SKM-1 treated with dmso at 0.1 percent for 144 hours (cell line): ENCODE data around the gene ARL15.

ENCODE experiments used
- DNase-seq: peaks from one replicate; lab custom pipeline; 2025; ENCODE audit not compliant: unreplicated experiment; lab: John Stamatoyannopoulos, UW

The ARL15 gene

DNA sequence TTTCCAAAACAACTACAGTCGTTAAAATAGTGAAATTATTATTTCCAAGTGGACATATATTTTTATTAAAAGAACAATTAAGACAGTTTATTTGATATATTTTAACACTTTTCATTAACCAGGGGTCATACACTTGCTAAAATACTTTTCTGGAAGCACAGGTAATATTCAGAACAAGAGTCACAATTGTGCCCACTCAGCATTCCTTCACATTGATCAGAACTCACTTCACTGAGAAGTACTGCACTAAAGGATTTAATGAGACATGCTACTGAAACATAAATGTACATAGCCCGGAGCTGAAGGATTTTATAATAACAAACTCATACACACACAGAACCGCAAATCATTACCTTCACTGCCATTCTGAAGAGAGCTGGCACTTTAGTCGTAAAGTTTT lies 361.8 kb downstream of the ARL15 start:
- DNase-seq = no peak

DNA sequence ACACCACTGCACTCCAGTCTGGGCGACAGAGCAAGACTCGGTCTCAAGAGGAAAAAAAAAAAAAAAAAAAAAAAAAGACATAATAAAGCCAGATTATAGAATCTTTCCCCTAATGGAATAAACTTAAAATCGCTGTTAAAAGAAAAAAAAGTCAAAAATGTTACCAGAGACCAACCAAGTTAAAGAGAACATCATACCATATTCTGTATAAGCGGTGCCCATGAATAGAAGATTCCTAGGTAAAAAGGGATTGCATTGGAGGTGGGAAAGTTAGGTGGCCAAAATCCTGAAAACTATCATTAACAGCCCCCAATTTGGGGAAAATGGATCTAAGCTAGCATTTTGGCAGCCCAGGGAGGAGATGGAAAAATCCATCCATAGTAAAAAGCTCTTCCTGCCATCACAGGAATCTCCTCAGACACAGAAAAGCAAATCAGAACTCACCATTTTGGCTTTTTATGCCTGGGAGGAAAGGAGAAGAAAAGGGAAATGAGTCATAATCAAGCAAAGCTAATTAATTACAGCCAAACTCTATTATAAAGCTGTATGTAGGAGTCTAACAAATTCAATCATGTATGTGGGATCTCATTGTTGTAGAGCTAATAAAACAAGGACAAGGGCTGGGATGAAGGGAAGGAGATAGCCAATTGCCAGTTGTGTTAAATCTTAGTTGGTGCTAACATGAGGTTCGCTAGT lies 363.8 kb downstream of the ARL15 start:
- DNase-seq = no peak

DNA sequence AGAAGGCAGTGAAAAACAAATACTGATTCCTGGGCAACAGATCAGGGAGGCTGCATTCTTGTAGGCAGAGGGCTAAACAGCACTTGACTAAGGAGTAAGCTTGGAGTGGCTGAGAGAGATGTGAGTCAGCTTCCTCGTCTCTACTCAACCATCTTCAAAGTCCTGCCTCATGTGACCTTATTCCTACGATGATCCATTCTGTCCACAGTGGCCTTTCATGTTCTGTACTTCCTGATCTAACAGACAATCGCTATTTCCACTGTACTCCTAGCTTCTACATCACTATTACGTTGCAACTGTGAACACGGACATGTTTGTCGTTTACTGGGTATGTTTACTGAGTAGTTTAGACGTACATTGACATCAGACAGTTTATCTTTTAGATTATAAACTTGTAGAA lies 365.4 kb downstream of the ARL15 start:
- no peak for DNase-seq

DNA sequence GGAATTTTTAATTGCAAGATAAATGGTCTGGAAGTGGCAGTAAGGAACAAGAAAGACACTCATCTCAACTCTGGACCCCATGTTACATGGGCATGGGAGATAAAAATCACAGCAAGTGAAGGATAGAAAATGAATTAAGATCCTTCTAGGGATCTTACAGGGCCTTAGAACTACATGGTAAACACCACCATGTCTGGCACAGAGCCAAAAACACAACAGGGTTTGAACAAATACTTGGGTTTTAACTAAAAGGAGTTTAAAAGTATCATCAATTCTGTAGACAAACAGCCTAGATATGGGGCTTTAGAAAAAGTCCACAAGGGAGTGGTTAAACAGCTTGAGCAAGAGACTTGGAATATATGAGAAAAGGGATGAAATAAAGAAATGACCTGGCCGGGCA lies 366.4 kb downstream of the ARL15 start:
- DNase-seq = no peak

DNA sequence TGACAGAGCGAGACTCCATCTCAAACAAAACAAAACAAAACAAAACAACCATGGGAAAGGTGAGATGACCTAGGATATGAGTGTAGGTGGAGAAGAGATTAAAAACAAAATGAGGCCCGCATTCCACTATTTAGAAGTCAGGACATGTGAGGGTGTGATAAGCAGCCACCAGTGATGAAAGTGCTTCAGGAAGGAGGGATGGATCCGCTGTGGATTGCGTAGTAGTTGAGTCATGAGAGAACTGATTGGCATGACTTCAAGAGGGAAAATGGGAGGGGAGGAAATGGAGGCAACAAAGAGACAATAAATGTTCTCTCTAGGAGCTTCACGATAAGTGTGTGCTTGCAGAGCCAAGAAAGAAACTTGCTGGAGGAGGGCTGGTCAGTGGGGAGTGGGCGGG lies 367.6 kb downstream of the ARL15 start:
- DNase-seq = no peak

DNA sequence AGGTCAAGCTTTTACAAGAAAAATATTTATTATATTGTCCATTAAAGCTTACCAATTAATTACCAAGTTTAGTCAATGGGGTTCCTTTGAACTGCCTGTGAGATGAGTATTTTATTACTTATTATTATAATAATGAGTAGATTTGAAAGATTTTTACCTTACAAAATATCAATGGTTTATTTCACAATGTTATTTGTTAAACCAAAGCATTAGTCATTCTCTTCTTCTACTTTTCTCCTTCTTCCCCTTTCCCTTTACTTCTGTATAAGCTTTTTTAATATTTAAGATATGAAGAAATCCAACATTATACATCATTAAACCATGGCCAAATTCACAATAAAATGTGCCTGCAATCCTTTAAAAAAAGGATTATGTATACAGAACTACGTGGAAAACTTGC lies 369.5 kb downstream of the ARL15 start:
- DNase-seq = peak; percentile 34

DNA sequence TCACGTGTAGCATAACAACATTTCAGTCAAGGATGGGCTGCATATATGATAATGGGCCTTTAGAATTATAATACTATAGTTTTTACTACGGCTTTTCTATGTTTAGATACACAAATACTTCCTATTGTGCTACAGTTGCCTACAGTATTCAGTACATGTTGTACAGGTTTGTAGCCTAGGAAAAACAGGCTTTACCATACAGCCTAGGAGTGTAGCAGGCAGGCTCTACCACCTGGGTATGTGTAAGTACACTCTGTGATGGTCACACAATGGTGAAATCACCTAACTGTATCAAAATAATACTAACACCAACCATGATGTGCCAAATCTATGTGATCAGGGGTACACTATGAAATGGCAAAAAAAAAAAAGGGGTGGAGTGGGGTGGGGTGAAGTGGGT lies 372.9 kb downstream of the ARL15 start:
- DNase-seq = no peak

DNA sequence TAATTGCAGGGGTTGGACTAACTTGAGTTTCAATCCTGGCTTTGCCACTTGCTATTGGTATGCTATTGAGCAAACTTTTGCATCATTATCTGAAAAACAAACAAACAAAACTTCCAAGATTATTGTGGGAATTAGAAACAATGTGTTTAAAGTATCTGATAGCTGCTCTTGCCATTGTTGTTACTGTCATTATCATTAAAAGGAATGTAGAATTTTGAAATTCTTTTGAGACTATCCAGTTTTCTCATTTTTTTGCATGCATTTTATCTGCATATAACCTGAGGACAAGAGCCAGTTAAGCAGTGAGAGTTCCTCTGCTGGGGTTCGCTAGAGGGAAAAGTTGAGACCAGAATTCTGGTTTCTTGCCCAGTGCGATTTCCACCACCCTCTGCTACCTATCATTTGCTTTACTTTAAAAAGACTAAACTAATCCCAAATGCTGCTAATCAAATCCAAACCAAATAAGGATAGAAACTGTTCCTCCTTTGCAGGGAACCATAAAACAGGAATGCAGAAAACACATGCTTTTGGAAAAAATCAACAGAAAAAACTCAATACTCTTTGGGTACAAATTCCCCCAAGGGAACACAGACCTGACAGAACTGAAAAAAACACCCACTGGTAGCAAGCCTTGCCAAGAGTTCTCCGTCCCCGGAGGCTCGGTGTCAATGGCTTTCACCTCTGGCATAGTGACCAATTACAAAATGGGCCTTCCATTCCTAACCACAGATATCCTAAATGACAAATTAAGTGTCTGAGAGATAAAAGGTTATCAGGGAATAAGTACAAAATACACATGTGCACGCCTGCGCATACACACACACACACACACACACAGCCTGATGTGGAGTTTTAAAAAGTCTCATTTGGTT lies 373.7 kb downstream of the ARL15 start:
- no peak for DNase-seq

DNA sequence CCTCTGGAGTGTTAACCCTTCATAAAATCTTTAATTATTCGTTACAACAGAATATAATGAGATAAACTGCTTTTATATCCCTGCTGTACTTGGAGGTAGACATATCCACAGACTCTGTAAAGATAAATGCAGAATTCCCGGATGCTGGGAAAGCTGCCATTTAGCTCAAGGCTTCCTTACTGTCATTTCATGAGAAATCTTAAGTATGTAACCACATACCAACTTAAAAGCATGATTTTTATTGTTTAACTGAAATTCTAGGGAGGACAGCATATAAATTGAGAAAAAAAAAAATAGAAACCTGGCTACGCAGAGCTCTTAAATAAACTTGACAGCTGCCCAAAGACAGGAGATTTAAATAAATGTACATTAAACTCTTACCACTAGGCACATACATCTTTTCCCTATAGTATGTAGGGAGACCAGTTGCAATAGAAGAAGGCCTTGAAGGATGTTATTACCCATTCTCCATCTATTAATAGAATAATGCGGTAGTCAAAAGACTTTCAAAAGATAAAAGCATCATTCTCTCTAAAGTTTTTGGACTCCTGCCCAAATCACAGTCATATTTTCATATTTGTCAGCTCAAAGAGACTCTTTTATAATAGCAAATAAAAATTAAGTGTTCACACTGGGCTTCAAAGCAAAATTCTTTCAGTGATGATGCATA lies 376.1 kb downstream of the ARL15 start:
- no peak for DNase-seq

DNA sequence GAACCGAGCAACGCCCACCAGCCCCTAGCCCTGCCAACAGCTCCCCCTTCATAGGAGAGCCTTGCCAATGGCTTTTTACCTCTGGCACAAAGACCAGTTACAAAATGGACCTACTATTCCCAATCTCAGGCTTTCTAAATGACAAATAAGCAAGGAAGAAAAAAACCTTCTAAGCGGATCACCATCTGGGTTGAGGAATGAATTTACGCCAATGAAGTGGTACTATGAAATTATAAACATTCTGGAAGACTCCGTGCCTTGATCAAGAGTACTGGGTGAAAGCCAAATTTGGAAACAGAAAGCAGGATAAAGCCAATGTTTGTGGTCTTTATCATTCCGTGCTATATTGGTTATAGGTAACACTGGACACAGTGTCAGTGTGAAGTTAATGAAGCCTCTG lies 378.0 kb downstream of the ARL15 start:
- no peak for DNase-seq

DNA sequence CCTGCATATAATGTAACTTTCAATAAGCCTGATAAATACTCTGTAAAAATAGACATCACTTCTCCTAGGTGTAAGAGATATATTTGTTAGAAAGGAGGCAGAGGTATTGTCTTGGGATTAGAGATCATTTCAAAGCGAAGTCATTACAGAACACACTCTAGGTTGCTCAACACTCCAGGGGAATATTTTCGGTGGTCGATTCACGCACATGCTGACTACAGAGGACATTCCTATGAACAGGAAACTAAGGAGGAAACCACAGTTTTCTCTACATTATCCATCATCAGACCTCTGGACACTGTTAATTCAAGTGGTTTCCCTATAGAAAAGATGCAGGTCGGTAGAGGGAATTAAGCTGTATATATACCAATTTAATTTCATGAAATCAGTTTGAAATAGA lies 379.9 kb downstream of the ARL15 start:
- DNase-seq = no peak

DNA sequence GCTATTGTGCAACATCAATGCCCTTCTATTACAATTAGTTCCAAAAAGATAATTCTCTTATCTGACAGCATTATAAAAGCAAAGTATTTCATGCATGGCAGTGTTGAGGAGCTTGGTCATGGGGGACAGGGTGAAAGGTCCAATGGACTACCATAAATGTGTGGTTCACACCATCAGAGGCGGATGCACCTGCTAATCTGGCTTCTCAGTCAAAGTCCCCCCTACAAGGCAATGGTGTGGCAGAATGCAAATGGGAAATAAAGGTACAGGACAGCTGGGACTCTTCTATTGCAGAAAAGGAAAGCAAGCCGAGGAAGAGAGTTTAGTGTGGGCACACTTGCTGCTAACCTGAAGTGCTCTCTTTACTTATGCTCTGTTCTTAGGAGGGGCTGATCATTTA lies 380.8 kb downstream of the ARL15 start:
- no peak for DNase-seq

DNA sequence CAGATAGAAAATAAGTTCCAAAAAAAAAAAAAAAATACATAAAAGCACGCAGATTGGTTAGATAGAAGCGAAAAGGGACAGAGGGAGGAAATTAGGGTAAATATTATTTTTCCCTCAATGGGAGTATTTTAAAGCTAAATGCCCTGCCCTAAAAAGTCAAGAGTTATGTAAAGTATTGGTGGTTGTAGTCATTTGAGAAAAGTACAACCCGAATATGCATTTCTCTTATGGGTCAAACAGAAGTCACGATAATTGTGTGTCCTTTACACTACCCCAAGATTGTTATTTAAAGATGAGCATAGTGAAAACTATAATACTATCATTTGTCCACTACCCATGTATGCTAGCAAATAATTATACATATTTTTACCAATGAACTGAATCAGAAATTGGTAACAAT lies 381.2 kb downstream of the ARL15 start:
- no peak for DNase-seq

DNA sequence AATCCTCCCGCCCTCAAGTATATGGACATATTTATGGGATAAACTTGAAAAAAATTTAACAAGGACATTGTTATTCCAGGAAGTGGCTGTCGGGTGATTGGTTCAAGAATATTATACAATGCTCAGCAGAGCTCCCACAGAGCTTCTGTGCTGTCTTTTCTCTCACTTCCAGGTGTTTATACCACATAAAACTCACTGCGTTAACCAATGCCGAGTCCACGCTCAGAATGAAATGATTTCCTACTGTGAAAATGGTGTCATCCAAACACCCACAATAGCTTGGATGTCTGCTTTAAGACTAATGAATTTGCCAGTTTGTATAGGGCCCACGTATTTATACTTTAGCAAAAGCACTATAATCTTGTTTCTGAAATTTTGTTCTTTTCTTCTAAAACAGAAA lies 381.7 kb downstream of the ARL15 start:
- no peak for DNase-seq

DNA sequence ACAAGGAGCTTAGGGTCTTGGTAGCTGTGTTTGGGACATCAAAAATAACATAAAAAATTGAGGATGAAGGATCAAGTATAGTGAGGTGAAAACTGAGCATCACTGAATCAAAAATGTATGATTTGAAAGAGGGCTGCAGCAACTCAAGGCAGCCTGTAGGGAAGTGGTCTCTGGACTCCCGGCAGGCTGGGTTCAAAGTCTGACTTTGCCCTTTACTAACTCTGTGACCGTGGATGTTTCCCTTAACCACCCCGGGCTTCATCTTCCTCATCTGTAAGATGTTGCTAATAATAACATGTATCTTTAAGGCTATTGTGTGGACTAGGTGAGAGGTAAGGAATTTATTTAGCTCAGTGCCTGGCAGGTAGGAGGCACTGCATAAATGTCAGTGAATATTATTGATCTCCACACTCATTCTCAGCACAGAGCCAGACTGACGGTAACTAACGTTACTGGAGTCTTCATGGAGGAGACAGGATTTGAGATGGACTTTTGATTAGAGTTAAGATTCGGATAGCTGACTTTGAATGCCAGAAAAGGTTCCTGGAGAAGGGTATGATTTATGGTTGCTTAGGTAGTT lies 382.6 kb downstream of the ARL15 start:
- no peak for DNase-seq

DNA sequence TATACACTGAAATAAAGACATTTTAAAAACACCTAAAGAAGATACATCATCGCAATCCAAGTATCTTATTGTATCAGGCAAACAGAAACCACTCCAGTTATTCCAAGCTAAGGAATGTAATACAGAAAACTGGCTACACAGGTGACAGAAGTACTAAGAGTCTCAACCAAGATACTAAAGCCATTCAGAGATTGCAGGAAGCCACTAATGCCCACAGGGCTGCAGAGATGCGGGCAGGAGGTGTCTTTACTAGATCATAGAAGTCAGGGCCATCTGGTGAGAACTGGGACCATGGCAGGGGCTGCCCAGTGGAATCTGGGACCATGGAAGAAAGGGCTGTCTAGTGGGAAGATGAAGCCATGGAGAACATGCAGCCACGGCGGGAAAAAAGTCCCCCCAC lies 384.3 kb downstream of the ARL15 start:
- no peak for DNase-seq

DNA sequence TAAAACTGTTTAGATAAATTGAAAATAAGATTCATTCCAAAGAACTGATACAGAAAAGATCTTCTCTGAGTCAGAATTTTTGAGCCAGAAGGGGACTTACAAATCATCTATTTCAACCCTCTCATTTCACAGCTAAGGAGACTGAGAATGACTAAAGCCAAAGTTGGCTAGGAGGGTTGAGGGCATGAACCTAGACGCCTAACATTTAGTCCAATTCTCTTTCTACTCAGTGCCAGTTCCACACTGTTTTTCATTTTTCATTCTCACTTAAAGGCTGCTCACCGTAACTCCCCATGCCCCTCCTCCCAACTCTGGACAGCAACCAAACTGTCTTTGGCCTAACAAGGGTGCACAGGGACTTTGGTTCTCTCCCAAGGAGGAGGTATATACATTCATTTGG lies 386.0 kb downstream of the ARL15 start:
- DNase-seq = no peak

DNA sequence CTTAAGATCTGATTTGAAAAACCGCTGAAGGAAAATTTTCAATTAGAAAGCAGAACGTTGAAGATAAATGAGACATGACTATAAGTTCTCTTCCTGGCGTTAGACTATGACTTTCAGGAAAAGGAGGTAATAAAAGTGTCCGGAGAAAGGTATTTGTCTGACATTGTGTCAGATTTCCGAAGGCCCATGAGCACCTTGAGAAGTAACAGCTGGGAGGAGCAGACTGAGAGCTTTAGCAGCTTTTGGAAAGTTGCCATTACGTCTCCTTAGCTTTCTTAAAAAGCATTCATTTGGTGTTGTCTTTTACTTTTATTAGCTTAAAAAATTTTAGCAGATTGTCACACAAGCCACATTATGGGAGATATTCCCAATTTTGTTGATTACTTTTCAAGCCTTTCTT lies 386.4 kb downstream of the ARL15 start:
- no peak for DNase-seq

DNA sequence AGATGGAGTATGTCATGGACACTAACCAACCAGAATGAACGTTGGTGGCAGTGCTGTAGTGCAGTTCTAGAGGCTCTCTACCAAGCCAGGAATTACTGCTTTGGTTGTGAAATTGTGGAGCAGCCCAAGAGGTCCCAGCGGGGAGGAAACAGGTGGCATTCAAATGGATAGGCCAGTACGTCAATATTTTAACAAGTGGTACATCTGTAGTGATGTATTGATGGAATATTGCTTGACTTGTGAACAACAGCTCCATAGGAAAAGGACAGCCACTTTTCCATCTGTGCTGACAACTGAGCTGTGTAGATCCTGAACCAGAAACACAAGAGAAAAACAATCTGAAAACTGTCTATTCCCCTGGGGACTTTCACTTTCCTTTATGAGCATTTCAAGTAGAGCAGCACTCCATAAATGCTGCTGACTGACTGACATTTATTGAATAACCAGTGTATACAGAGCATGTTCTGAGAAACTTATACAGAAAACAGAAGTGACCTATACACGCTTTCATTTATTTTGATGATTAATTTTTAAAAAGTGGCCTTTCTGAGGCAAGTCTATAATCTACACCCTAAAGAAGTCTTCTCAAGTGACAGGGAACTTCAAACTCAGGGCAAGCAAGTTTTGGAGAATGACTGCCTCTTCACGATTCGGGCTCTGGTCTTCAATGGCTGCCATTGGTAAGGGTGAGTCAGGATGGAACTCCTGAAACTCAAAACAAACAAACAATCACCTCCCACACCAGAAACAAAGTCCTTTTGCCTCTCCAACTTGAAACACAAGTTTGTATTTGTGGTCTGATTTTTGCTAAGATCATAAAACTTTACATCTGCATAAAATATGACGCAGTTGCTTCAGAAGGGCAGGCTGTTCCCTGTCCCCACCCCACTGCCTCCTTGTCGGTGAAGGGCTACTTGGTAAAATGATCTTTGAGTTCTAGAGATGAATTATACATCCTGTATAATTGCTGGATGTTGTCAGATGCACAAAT lies 387.6 kb downstream of the ARL15 start:
- no peak for DNase-seq

DNA sequence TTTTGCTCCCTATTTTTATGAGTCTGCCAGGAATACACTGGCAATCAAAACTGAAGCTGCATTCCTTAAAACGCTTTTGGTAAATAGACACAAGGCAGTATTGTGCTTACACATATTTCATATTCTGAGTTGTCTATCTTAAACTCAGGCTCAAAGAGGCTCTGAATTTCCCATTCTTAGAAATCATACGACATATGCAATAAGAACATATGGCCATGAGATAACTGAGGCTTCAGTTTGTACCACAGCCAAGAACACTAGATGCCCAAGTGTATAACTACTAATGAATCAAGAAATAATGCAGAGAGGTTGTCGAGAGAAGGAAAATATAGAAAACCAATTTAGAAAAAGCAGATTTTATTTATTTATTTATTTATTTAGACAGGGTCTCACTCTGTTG lies 392.5 kb downstream of the ARL15 start:
- no peak for DNase-seq

DNA sequence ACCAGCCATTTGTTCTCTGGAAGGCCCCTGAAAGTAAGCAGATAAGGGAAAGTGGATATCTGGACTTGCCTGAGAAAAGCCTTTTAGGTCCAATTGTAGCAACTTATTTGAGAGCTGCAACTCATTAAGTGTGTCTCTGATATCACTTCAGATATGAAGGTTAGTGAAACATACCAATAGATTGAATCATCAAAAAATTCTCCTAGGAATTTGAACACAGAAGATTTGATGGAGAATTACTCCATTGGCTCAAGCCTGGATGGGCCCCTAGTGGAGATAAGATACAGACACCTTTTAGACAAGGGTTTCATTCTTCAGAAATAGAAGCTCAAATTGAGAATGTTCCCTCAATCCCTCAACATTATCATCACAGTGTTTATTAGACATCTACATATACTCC lies 393.3 kb downstream of the ARL15 start:
- DNase-seq = no peak
